Activated T-cell treated with anti-CD3 and anti-CD28 coated beads for 1 hour (primary cell): ENCODE results near the gene AADACL2.
"Not testable (repeated sequence)": the region's sequence is repeated elsewhere in the genome, so short reads cannot be mapped to it uniquely, and the experiment has no call there.

Experiments
- DNase-seq: peaks from one replicate; pipeline ENCODE4 v3.0.0-alpha.2; 2020; ENCODE audit warnings: low read depth

AADACL2 gene

GRCh38 chr3:151733613-151734012, at the start of gene AADACL2:
Gene AADACL2, plus strand, starts transcription at chr3:151733927. Its CDS starts 109 bp downstream, at chr3:151734036.
- DNase-seq, result no peak

GRCh38 chr3:151684094-151684493, 49.6 kb upstream of the AADACL2 start:
- no peak for DNase-seq

GRCh38 chr3:151686257-151686656, 47.5 kb upstream of the AADACL2 start:
- no peak for DNase-seq

GRCh38 chr3:151687076-151687475, 46.7 kb upstream of the AADACL2 start:
- DNase-seq, result no peak

- DNase-seq, result no peak
These were observed 45.2 kb upstream of the AADACL2 start for GRCh38 chr3:151688571-151688970.

GRCh38 chr3:151690645-151691044, 43.1 kb upstream of the AADACL2 start:
- DNase-seq, result no peak

GRCh38 chr3:151697496-151697895, 36.2 kb upstream of the AADACL2 start:
- no peak for DNase-seq

- DNase-seq, result no peak
These were observed 26.5 kb upstream of the AADACL2 start for GRCh38 chr3:151707216-151707615.

GRCh38 chr3:151708868-151709267, 24.9 kb upstream of the AADACL2 start:
- DNase-seq, result no peak

GRCh38 chr3:151709847-151710246, 23.9 kb upstream of the AADACL2 start:
- DNase-seq, result no peak

GRCh38 chr3:151721294-151721693, 12.4 kb upstream of the AADACL2 start:
- no peak for DNase-seq

- no peak for DNase-seq
These were observed 10.9 kb upstream of the AADACL2 start for GRCh38 chr3:151722856-151723255.

GRCh38 chr3:151724576-151725562, 8.9 kb upstream of the AADACL2 start:
- no peak for DNase-seq

GRCh38 chr3:151726016-151726415, 7.7 kb upstream of the AADACL2 start:
- DNase-seq, result no peak

GRCh38 chr3:151732861-151733260, 866 bp upstream of the AADACL2 start:
- DNase-seq, result no peak

- DNase-seq, result no peak
These were observed 6.9 kb downstream of the AADACL2 start for GRCh38 chr3:151740581-151740980.

- no peak for DNase-seq
These were observed 10.1 kb downstream of the AADACL2 start for GRCh38 chr3:151743855-151744254.

GRCh38 chr3:151750181-151750580, 16.5 kb downstream of the AADACL2 start:
- no peak for DNase-seq

- DNase-seq, result no peak
These were observed 17.0 kb downstream of the AADACL2 start for GRCh38 chr3:151750678-151751077.

GRCh38 chr3:151751161-151751560, 17.4 kb downstream of the AADACL2 start:
- DNase-seq, result no peak

GRCh38 chr3:151753846-151754245, 20.1 kb downstream of the AADACL2 start:
- DNase-seq, result no peak

GRCh38 chr3:151761581-151761980, 27.9 kb downstream of the AADACL2 start:
- no peak for DNase-seq

- DNase-seq, result not testable (repeated sequence)
These were observed 31.0 kb downstream of the AADACL2 start for GRCh38 chr3:151764699-151765098.

GRCh38 chr3:151765685-151766084, 32.0 kb downstream of the AADACL2 start:
- no peak for DNase-seq
